ENCODE results near the gene HOXA9.

DNA sequence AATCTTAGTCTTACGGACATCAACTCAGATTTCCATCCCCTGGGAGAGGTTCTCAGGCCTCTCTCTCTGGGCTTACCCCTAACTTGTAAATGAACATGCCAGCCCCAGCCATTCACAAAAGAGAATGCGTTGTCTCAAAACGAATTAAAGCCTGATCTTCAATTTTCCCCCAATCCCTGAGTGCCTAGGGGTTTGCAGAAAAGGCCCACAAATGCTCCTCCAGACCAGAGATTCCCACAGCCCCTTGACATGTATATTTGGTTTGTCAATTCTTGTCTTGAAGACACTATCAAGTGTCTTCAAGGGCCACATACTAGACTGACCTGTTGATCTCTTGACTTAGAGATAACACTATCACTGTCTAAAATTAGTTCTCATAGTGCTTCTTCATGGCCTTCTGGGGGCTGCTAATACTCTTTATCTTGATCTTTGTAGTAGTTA is 46.4 kb upstream of the HOXA9 start:
- TF ChIP-seq FOXA1 (IDR thresholded peaks at IDR 0.05): no peak
- TF ChIP-seq, protein P1, sequence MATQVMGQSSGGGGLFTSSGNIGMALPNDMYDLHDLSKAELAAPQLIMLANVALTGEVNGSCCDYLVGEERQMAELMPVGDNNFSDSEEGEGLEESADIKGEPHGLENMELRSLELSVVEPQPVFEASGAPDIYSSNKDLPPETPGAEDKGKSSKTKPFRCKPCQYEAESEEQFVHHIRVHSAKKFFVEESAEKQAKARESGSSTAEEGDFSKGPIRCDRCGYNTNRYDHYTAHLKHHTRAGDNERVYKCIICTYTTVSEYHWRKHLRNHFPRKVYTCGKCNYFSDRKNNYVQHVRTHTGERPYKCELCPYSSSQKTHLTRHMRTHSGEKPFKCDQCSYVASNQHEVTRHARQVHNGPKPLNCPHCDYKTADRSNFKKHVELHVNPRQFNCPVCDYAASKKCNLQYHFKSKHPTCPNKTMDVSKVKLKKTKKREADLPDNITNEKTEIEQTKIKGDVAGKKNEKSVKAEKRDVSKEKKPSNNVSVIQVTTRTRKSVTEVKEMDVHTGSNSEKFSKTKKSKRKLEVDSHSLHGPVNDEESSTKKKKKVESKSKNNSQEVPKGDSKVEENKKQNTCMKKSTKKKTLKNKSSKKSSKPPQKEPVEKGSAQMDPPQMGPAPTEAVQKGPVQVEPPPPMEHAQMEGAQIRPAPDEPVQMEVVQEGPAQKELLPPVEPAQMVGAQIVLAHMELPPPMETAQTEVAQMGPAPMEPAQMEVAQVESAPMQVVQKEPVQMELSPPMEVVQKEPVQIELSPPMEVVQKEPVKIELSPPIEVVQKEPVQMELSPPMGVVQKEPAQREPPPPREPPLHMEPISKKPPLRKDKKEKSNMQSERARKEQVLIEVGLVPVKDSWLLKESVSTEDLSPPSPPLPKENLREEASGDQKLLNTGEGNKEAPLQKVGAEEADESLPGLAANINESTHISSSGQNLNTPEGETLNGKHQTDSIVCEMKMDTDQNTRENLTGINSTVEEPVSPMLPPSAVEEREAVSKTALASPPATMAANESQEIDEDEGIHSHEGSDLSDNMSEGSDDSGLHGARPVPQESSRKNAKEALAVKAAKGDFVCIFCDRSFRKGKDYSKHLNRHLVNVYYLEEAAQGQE (IDR thresholded peaks at IDR 0.05): no peak
- TF ChIP-seq YY1 (IDR thresholded peaks at IDR 0.05): no peak
- TF ChIP-seq, protein P2, sequence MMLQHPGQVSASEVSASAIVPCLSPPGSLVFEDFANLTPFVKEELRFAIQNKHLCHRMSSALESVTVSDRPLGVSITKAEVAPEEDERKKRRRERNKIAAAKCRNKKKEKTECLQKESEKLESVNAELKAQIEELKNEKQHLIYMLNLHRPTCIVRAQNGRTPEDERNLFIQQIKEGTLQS (IDR thresholded peaks at IDR 0.05): no peak
- TF ChIP-seq, protein P3, sequence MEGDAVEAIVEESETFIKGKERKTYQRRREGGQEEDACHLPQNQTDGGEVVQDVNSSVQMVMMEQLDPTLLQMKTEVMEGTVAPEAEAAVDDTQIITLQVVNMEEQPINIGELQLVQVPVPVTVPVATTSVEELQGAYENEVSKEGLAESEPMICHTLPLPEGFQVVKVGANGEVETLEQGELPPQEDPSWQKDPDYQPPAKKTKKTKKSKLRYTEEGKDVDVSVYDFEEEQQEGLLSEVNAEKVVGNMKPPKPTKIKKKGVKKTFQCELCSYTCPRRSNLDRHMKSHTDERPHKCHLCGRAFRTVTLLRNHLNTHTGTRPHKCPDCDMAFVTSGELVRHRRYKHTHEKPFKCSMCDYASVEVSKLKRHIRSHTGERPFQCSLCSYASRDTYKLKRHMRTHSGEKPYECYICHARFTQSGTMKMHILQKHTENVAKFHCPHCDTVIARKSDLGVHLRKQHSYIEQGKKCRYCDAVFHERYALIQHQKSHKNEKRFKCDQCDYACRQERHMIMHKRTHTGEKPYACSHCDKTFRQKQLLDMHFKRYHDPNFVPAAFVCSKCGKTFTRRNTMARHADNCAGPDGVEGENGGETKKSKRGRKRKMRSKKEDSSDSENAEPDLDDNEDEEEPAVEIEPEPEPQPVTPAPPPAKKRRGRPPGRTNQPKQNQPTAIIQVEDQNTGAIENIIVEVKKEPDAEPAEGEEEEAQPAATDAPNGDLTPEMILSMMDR (IDR thresholded peaks at IDR 0.05; ENCODE audit: low read depth, low read length, missing input control): no peak
- TF ChIP-seq RAD21 (IDR thresholded peaks at IDR 0.05): no peak
- no peak for TF ChIP-seq SP1 (IDR thresholded peaks at IDR 0.05)
